ELF-1 (cell line): Measurements from ENCODE around the gene KLHL30.
"Not testable (repeated sequence)": the region's sequence is repeated elsewhere in the genome, so short reads cannot be mapped to it uniquely, and the experiment has no call there.

Experiments used
- DNase-seq: peaks from one replicate; pipeline ENCODE4 v3.0.0-alpha.2; 2016; ENCODE audit warnings: low read depth, low spot score

KLHL30 gene

DNA sequence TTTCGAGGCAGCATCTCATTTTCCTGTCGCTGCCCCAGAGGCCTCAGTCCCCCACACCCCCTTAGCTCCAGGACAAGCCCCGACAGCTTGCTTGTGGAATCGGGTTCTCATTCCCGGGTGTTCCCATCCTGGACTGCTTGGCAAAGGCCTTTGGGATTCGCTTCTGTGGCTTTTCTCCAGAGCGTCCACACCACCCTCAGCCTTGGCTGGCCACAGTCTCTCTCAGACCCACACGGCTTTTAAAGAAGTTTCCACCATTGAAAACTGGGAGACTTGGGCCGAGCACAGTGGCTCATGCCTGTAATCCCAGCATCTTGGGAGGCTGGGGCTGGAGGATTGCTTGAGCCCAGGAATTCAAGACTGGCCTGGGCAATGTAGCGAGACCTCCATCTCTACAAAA is 35.6 kb upstream of the KLHL30 start:
- DNase-seq = no peak

- DNase-seq = no peak
Observed at GRCh38 chr2:238103465-238104225, 34.8 kb upstream of the KLHL30 start.

DNA sequence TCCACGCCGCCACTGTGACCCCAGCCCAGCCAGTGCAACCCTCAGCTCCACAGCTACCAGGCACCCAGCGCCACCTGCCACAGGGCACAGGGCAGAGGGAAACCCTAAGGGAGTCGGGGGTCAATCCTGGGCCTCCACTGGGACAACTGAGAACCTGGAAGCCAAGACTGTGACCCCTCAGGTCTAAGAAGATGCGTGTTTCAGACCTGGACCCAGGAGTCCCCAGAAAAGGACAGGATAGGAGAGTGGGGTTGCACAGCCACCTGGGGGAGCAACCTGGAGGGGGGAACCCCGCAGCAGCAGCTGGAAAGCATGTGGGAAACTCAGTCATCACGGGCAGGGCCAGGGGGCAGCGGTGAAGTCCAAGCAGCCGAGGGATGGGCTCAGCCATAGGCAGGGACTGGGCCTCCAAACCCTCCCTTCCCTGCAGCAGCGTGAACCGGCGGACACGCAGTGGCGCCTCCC is 34.2 kb upstream of the KLHL30 start:
- no peak for DNase-seq

DNA sequence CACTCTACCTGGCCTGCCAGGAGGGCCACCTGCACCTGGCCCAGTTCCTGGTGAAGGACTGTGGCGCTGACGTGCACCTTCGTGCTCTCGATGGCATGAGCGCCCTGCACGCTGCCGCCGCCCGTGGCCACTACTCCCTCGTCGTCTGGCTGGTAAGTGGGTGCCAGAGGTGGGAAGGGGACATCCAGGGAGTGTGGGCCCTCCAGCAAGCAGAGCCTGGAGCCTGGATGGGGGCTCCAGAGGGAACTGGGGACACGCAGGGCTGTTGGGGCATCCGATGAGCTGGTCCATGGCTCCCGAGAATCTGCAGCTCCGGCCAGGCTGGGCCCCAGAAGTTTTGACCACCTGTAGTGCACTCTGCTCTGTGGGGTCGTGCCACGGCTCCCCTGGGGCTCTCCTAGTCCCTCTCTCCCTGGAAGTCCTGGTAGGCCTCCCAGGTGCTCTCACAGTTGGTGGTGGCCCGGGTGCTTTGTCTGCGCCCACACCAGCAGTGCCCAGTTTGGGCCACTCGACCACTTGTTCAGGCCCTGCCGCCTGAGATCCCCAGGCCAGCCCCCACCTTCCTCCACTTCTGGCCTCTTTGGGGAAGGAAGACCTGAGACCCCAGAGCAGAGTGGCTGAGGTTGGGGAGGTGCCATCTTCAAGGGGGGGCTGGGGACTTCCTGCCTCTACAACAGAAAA is 33.6 kb upstream of the KLHL30 start:
- no peak for DNase-seq

GRCh38 chr2:238105506-238106338 is 32.7 kb upstream of the KLHL30 start:
- DNase-seq = no peak

GRCh38 chr2:238106339-238106697 is 32.1 kb upstream of the KLHL30 start:
- no peak for DNase-seq

DNA sequence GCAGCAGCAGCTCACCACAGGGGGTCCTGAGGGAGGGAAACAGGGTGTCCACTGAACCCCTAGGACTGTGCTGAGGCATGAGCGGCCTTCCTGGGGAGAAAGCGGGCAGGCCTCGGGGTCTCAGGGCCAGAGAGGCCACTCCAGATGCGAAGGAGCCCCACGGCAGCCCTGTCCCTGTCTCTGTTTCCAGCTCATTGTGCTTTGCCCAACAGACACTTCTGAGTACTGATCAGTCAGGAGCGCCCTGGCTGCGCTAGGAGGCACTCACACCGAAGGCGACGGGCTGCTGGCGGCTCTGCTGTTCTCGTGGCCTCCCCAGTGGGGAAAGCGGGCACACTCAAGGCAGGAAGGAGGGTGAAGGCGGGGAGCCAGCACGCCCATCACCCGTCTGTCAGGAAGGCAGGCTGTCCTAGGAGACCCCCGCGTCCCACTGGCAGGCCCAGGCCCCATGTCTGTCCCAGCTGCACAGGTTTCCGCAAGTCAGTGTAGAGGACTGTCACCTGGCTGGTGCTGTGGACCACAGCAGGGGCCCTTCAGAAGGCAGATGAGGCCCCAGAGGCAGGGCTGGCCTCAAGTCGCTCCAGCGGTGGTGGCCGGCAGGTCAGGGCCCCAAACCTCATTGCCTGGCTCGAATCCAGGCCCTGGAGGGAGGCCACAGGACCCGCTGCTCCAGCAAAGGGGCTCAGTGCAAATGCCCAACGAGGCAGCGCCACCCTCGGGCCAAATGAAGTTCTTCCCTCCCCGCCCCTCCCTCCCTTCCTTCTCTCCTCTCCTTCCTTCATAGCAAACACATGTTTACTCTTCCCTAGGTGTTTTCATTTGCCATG is 31.6 kb upstream of the KLHL30 start:
- peak; percentile 70 for DNase-seq

DNA sequence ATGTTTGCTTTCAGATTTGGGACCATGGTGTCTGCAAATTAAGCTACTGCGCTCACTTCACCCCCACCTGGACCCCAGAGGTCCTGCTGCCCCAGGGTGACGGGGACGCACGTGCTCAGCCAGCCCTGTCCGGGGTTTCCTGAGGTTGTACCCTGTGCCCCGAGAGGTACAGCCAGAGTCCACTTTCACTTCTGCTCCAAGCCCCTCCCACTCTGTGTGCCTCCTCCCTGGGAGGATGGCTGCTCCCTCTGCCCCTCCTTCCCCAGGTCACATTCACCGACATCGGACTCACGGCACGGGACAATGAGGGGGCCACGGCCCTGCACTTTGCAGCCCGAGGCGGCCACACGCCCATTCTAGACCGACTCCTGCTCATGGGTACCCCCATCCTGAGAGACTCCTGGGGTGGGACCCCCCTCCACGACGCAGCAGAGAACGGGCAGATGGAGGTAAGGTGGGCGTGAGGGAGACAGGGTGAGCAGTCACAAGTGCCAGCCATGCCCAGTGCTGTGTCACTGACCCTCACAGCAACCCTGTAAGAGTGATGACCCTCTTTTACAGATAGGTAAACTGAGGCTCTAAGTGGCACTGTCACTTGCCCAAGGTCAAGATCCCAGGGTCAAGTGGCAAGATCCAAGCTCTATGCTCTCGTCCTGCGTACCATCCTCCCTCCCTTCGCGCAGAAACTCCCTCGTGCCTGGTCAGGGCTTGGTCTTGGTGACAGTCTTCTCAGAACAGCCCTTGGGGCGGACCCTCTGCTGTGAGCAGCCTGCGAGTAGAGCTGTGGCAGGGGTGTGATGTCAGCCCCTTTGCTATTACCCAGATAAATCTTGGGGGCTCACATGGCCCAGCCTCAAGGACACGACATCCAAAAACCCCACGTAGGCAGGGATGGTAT is 30.7 kb upstream of the KLHL30 start:
- DNase-seq = peak; percentile 36

DNA sequence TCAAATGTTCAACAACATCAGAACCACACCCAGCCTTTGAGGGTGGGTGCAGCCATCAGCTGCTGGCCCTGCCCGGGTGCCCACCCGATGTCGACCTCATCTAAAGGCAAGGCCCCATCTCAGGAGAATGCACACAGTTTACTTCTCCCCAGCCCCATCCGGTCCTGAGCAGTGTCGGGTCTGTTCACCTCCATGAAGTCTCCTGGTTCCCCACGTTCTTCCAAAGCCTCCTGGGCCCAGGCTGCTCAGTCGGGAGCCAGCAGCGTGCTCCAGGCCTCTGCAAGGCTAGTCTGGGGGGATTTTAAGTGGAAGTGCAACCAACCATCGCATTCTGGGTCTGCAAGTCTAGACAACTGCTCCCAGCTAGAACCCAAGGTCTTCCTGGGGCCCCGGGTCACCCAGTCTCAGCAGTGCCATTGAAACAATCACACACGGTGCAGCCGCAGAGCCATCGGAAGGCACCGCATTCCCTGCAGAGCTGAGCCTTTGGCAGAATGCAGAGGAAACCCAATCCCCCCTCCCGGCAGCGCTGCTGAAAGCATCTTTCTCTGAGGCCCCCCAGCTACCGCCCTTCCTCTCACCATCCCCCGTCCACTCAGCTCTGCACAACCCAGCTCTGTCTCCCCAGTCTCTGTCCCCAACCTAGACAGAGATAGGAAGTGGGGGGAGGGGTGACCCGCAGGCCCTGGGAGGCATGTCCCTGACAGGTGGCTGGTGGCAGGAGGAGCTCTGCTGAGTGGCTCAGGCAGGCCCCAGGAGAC is 29.9 kb upstream of the KLHL30 start:
- peak; percentile 43 for DNase-seq

GRCh38 chr2:238113611-238114010 is 24.9 kb upstream of the KLHL30 start:
- no peak for DNase-seq

GRCh38 chr2:238114331-238114841 is 24.1 kb upstream of the KLHL30 start:
- no peak for DNase-seq

GRCh38 chr2:238114851-238115660 is 23.4 kb upstream of the KLHL30 start:
- no peak for DNase-seq

- DNase-seq = not testable (repeated sequence)
Observed at GRCh38 chr2:238115709-238116108, 22.8 kb upstream of the KLHL30 start.

DNA sequence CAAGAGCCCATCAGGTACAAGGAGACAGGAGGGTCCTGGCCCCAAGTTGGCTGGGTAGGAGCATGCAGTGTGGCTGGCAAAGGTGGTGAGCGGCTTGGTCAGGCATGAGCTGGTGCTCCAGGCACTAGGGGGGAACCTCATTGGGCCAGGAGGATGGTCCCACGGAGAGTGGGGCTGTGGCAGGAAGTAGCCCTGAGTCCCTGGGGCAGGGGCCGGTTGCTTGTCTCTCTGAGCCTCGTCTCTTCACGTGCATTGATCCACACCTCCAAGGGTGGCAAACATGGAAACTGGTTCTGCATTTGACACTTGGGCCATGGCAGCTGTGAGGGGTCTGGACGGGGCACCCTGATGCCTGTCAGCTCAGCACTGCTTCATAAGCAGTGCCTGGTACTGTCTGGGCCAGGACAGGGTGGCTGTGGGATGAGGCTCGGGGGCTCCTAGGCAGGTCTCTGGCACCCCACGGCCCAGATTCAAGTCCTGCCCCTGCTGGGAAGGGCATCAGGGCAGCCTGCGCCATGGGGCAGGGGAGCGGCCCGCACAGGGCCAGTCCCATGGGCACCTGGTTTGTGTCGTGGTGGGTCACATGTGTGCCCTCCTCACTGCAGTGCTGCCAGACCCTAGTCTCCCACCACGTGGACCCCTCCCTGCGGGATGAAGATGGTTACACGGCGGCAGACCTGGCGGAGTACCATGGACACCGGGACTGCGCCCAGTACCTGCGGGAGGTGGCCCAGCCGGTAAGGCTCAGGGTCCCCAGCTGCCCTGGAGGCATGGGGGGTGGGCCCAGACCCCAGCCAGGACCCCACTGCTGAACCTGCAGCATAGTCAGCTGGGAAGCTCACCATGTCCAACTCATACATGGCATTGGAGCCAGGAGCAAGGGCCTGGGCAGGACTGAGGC is 21.9 kb upstream of the KLHL30 start:
- DNase-seq = no peak

DNA sequence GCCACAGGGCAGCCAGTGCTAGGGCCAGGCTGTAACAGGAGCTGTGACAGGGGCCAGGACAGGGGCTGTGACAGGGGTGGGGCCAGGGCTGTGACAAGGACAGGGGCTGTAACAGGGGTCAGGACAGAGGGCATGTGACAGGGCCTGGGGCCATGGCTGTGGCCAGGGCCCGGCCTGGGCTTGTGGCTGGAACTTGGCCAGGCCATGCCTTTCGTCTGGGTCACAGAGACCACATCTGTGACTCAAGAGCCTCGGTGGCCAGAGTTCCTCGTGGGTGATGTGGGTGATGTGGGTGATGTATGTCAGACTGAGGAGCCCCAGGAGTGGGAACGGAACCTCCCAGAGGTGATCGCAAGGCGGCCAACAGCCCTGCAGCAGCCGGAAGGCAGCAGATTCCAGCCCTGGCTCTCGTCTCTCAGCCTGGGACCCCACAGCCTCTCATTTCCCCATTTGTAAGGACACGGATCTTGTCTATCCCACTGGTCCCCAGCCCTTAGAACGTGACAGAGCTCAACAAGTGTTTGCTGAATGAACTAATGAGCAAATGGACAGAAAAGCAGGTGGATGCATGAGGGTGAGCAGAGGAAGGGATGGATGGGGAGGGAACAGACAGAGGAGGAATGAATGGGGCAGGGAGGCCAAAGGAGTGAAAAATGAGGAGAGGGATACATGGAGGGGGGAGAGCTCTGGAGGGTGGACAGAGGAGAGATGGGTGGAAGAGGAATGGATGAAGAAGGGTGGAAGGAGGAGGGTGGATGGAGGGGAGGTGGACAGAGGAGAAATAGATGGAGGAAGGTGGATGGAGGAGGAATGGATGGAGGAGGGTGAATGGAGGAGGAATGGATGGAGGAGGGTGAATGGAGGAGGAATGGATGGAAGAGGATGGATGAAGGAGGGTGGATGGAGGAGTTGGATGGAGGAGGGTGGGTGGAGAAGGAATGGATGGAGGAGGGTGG is 21.0 kb upstream of the KLHL30 start:
- DNase-seq = no peak

- DNase-seq = no peak
Observed at GRCh38 chr2:238119756-238120462, 18.6 kb upstream of the KLHL30 start.
